ENCODE results near the gene DCST1.

DNA sequence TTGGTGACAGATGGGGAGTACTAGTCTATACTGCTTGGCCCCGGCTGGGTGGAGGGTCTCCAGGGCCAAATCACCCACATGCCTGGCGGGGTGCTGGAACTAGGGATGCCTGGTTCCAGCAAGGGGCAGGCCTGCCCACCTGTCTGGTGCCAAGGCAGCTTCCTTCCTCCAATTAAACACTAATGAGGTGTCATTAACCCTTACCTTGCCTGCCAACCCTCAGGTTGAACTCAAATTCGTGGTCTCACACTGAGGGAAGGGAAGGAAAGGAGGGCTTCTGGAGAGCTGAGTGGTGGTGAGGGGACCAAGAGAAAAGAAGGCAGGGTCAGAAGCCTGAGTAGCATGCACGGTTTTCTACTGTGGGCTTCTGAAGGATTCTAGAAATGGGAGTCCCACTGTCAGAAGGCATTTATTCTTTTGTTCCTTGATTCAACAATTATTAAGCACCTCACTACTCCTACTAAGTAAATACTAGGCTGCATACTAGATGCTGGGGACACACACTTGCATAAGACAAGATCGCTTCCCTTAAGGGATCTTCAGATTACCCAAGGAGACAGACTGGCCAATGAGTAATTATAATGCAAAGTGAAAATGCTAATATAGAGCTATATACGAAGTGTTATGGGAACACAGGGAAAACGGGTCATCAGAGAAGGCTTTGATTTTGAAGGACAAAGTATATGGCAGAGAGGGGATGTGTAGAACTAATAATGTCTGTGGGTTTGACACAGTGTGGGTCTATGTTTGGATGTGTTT, 39.1 kb downstream of the DCST1 start:
- TF ChIP-seq, protein P1, sequence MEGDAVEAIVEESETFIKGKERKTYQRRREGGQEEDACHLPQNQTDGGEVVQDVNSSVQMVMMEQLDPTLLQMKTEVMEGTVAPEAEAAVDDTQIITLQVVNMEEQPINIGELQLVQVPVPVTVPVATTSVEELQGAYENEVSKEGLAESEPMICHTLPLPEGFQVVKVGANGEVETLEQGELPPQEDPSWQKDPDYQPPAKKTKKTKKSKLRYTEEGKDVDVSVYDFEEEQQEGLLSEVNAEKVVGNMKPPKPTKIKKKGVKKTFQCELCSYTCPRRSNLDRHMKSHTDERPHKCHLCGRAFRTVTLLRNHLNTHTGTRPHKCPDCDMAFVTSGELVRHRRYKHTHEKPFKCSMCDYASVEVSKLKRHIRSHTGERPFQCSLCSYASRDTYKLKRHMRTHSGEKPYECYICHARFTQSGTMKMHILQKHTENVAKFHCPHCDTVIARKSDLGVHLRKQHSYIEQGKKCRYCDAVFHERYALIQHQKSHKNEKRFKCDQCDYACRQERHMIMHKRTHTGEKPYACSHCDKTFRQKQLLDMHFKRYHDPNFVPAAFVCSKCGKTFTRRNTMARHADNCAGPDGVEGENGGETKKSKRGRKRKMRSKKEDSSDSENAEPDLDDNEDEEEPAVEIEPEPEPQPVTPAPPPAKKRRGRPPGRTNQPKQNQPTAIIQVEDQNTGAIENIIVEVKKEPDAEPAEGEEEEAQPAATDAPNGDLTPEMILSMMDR (IDR thresholded peaks at IDR 0.05; ENCODE audit: insufficient read depth, low read length, poor library complexity, severe bottlenecking) = no peak
- TF ChIP-seq EZH2phosphoT487 (conservative IDR thresholded peaks at IDR 0.05; ENCODE audit: low read length) = no peak
